LNCaP clone FGC (cell line): Measurements from ENCODE around the gene GRK6.

Source experiments
- DNase-seq: peaks from one replicate; pipeline ENCODE4 v3.0.0-alpha.2; 2011; ENCODE audit warnings: low read depth
- H3K4me3 ChIP-seq: 2 replicates; pipeline ENCODE4 v1.5.1; 2011; ENCODE audit warnings: mild to moderate bottlenecking, low read depth, low read length, control low read depth
- TF ChIP-seq, protein P1 (sequence below): IDR thresholded peaks from 2 replicates; pipeline ENCODE4 v1.5.1; 2012; ENCODE audit warnings: mild to moderate bottlenecking; ENCODE audit not compliant: control insufficient read depth, insufficient read depth; ENCODE audit errors: extremely low read depth

The GRK6 gene

DNA sequence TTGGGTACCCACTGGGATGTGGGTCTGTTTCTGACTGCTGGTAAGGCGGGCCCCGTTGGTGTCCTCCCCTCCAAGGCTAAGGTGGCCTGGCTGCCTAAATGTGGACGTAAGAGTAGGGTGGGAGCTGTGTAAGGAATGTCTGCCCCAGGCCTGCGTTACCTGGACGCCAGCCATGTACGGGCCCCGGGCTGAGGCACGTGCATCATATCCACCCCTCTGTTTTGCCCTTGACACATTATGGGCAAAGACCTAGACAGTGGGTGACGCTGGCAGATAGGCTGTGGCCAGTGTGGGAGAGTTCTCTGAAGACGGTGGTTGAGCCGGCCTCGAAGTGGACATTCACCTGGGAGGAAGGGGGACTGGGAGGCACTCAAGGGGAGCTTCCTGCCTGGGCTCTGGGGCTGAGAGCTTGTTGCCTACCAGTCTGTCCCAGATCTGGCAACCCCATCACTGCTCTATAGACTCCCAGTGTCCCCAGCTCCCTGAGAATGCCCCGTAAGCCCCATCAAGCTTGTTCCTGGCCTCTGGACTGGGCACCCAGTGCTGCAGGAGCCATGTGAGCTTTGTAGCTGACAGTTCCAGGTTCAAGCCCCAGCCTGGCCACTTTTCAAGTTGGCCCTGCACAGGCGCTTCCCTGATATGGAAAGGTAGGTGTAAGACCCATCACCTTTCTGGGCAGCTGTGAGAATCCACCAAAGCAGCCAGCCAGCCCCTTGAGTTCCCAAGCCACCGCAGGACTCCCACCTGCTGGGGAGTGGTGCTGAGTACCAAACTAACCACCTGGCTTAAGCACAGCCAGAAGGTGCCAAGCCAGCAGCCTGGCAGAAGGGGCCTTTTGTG lies 16.9 kb downstream of the GRK6 start:
- DNase-seq, result no peak
- TF ChIP-seq, protein P1, sequence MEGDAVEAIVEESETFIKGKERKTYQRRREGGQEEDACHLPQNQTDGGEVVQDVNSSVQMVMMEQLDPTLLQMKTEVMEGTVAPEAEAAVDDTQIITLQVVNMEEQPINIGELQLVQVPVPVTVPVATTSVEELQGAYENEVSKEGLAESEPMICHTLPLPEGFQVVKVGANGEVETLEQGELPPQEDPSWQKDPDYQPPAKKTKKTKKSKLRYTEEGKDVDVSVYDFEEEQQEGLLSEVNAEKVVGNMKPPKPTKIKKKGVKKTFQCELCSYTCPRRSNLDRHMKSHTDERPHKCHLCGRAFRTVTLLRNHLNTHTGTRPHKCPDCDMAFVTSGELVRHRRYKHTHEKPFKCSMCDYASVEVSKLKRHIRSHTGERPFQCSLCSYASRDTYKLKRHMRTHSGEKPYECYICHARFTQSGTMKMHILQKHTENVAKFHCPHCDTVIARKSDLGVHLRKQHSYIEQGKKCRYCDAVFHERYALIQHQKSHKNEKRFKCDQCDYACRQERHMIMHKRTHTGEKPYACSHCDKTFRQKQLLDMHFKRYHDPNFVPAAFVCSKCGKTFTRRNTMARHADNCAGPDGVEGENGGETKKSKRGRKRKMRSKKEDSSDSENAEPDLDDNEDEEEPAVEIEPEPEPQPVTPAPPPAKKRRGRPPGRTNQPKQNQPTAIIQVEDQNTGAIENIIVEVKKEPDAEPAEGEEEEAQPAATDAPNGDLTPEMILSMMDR, result no peak
- no peak overlapping the region for H3K4me3 ChIP-seq

DNA sequence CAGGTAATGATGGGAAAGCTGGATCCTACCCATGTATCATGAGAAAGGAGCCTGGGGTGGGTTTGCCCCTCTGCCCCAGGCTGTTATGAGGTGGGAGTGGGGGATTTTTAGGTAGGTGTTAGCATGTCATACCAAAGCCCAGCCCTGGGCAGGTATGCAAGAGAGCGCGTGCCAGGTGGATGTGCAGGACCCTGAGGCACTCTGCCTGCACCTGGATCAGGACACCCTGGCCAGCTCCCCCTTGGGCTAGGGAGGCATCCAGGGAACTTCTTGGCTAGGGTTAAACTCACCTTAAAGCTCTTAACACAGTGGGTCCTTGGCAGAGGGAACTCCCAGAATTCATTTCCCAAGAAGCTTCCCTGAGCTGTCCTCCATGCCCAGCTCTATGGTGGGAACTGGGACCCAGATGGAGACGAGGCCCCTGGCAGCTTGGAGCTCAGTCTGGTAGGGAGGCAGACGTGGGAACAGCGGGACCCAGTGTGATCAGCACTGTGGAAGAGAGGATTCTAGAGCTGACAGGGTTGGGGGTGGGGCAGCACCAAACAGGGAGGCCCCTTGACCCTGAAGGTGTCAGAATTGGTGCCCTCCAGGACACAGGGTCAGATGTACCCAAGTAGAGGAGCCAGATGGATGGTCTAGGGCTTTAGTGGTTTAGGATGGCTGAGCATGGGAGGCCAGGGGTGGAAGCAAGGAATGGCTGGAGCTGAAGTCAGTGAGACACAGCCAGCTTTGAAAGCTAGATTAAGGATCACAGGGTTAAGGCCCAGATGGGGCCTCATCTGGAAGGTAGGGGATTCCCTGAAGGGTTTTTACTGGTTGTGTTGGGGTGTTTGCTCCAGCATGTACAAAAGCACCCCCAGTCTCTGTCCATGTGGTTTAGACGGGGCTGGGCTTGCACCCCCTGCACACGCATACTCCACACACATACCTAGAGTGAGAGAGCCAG lies 17.9 kb downstream of the GRK6 start:
- H3K4me3 ChIP-seq, result no peak overlapping the region
- no peak for DNase-seq
- TF ChIP-seq, protein P1, result no peak

DNA sequence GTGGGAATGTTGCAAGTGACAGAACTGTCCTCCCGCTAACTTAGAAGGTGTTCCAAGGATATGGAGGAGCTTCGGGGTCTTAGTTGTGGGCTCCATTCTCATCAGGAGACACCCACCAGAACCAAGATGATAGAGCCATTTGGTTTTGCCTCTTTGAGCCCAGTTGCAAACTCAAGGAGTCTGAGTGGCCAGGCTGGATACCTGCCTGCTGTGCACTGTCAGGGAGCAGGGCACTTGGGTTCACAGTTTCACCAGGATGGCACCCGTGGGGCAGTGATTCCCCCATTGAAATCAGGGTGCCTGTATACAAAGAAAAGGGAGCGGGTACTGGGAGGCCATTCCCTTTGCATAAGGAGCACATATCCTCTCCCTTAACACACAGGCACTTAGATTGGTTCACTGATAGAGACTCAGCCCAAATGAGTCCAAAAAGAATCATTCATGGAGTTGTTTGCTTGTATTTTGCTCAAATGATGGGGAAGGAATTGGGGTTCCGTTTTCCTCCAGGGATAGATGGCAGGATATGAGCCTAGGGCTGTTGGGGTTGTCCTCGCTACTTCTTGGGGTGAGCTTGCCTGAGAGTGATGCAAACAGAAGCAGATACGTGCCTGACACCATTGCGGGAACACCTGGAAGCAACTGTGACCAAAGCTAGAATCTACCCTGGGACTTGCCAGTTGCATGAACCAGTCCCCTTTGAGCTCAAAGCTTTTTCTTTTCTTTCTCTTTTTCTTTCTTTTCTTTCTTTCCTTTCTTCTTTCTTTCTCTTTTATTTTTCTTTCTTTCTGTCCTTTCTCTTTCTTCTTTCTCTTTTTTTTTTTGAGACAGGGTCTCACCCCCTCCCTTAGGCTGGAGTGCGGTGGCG lies 18.8 kb downstream of the GRK6 start:
- DNase-seq, result no peak
- no peak overlapping the region for H3K4me3 ChIP-seq
- TF ChIP-seq, protein P1, result no peak

DNA sequence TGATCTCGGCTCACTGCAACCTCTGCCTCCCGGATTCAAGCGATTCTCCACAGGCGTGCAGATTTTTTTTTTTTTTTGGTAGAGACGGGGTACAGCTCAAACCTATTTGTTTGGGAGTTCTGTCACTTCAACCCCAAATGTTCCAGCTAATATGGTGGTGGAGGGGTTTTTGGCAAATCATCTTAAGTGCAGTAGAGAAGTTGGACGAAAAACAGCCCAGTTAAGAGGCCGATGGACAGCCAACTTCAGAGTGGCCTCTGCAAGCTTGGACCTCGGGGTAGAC lies 19.4 kb downstream of the GRK6 start:
- H3K4me3 ChIP-seq, result peak overlapping the region; percentile 55
- no peak for DNase-seq
- TF ChIP-seq, protein P1, result no peak

DNA sequence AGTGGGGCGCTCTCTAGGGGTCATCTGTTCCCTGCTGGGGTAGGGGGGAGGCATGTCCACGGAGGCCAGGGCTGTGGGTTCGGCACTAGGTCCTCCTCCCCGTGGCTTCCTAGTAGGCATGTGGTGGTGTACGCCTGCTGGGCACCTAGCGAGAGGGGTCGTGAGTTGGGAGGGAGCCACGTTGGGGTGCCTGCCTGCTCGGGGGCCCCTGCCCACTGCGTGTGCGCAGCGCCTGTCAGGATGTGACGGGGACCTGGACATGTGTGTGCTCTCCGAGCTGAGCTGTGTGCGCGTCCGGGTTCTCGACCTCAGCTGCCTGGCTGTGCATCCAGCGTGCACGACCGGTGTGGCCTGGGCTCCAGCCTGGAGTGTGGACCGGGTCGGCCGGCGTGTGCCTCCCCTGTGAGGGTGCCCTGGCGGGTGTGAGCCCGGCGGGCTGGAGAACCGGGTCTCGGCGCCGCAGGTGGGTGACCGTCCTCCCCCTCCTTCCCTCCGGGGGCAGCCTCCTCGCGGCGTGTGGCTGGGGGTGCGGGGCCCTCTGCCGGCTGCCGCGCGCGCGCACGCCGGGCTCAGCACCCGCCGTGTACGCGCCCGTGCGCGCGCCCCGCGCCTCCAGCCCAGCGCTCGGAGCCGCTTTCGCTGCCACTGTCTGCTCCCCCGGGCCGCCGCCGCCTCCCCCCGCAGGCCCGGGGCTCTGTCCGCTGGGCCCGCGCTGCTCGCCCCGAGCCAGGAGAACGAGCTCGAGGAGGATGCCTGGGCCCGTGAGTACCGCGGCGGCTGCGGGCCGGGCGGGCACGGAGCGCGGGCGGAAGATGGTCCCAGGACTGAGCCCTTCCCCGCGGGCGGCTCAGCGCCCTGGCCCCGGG lies 20.0 kb downstream of the GRK6 start, which contains the start of gene PRR7:
TSS of gene PRR7 (plus strand) at position 615 of the 866 bp plus-strand sequence. CDS start 8,254 bp downstream, outside the sequence.
- no peak for DNase-seq
- peak within 1 kb of the TSS; percentile 55 for H3K4me3 ChIP-seq
- TF ChIP-seq, protein P1, result peak; percentile 20
